Activated naive CD4-positive, alpha-beta T cell treated with anti-CD3 and anti-CD28 coated beads, Interleukin-2, amount 50 U/mL, for 24 hours (primary cell): ENCODE measurements around the gene DCUN1D1.

ENCODE experiments used
- H3K27ac Mint-ChIP-seq: one replicate; pipeline ENCODE4 v1.8.0; 2021; ENCODE audit warnings: mild to moderate bottlenecking, mixed read lengths
- H3K27me3 Mint-ChIP-seq: one replicate; pipeline ENCODE4 v1.8.0; 2021; ENCODE audit warnings: mixed read lengths
- H3K36me3 Mint-ChIP-seq: one replicate; pipeline ENCODE4 v1.8.0; 2021; ENCODE audit warnings: mixed read lengths
- H3K4me1 Mint-ChIP-seq: one replicate; pipeline ENCODE4 v1.8.0; 2021; ENCODE audit warnings: mixed read lengths
- H3K4me3 Mint-ChIP-seq: one replicate; pipeline ENCODE4 v1.8.0; 2021; ENCODE audit warnings: mild to moderate bottlenecking, mixed read lengths
- H3K9me3 Mint-ChIP-seq: one replicate; pipeline ENCODE4 v1.8.0; 2021; ENCODE audit warnings: mixed read lengths

DCUN1D1 gene

DNA sequence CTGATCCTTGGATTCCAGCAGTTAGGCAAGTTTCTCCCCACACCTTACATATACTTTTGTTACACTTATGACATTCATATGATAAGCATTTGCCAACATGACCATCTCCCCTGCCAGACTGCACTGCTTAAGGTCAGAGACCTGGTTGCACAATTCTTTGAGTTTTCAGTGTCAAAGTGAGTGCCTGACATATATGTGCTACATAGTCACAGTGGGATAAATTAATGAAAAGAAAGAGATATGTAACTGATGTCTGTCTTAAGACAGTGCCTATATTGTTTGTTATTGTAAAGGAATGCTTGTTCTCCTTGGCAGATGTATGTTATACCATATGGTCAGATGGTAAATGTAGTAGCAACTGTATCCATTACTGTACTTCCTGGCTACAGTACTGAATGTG is 3.5 kb upstream of the DCUN1D1 start:
- Mint-ChIP-seq H3K27ac (no peak overlapping the region), H3K4me1 (peaks cover 15% of the 10 kb centered on the region), H3K36me3 (no peaks in the 10 kb centered on the region), H3K9me3 (no peaks in the 10 kb centered on the region), H3K27me3 (no peaks in the 10 kb centered on the region), H3K4me3 (no peak overlapping the region)

- no peaks in the 10 kb centered on the region for H3K36me3 Mint-ChIP-seq
- peaks cover 36% of the 10 kb centered on the region for H3K4me1 Mint-ChIP-seq
- peak overlapping the region; percentile 84 for H3K4me3 Mint-ChIP-seq
- no peaks in the 10 kb centered on the region for H3K27me3 Mint-ChIP-seq
- H3K27ac Mint-ChIP-seq: peak overlapping the region; percentile 87
- H3K9me3 Mint-ChIP-seq: no peaks in the 10 kb centered on the region
These were observed 671 bp upstream of the DCUN1D1 start for GRCh38 chr3:182981038-182981380.

- no peaks in the 10 kb centered on the region for H3K36me3 Mint-ChIP-seq
- H3K27me3 Mint-ChIP-seq: no peaks in the 10 kb centered on the region
- H3K4me1 Mint-ChIP-seq: peaks cover 43% of the 10 kb centered on the region
- H3K27ac Mint-ChIP-seq: peak overlapping the region; percentile 96
- H3K4me3 Mint-ChIP-seq: peak overlapping the region; percentile 94
- no peaks in the 10 kb centered on the region for H3K9me3 Mint-ChIP-seq
These were observed 605 bp downstream of the DCUN1D1 start for GRCh38 chr3:182979674-182980191.

GRCh38 chr3:182979103-182979673 is 1.1 kb downstream of the DCUN1D1 start:
- Mint-ChIP-seq H3K36me3 (no peaks in the 10 kb centered on the region), H3K4me3 (peak overlapping the region; percentile 94), H3K9me3 (no peaks in the 10 kb centered on the region), H3K27ac (peak overlapping the region; percentile 96), H3K4me1 (peaks cover 43% of the 10 kb centered on the region), H3K27me3 (no peaks in the 10 kb centered on the region)

- Mint-ChIP-seq H3K27ac (no peak overlapping the region), H3K9me3 (no peaks in the 10 kb centered on the region), H3K4me3 (peak overlapping the region; percentile 94), H3K27me3 (no peaks in the 10 kb centered on the region), H3K36me3 (no peaks in the 10 kb centered on the region), H3K4me1 (peaks cover 43% of the 10 kb centered on the region)
These were observed 2.0 kb downstream of the DCUN1D1 start for GRCh38 chr3:182978387-182978786.

GRCh38 chr3:182973047-182973446 is 7.3 kb downstream of the DCUN1D1 start:
- no peak overlapping the region for H3K27ac Mint-ChIP-seq
- no peak overlapping the region for H3K4me3 Mint-ChIP-seq
- H3K9me3 Mint-ChIP-seq: no peaks in the 10 kb centered on the region
- peaks cover 61% of the 10 kb centered on the region for H3K4me1 Mint-ChIP-seq
- H3K27me3 Mint-ChIP-seq: no peaks in the 10 kb centered on the region
- H3K36me3 Mint-ChIP-seq: peaks cover 1% of the 10 kb centered on the region

DNA sequence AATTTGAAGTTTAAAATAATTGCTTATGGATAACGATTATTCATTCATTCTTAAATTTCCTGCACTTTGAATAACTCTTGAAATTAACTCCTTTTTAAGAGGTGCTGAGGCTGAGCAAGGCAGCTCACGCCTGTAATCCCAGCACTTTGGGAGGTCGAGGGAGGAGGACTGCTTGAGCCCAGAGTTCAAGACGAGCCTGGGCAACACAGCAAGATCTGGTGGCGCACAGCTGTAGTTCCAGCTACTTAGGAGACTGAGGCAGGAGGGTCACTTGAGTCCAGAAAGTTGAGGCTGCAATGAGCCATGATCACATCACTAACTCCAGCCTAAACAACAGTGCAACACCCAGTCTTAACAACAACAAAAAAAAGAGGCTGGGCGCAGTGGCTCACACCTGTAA is 8.0 kb downstream of the DCUN1D1 start:
- Mint-ChIP-seq H3K4me1 (peaks cover 67% of the 10 kb centered on the region), H3K9me3 (no peaks in the 10 kb centered on the region), H3K4me3 (no peak overlapping the region), H3K36me3 (peaks cover 1% of the 10 kb centered on the region), H3K27ac (peak overlapping the region; percentile 84), H3K27me3 (no peaks in the 10 kb centered on the region)

GRCh38 chr3:182971637-182972036 is 8.7 kb downstream of the DCUN1D1 start:
- no peak overlapping the region for H3K27ac Mint-ChIP-seq
- peaks cover 1% of the 10 kb centered on the region for H3K36me3 Mint-ChIP-seq
- H3K4me1 Mint-ChIP-seq: peaks cover 67% of the 10 kb centered on the region
- no peaks in the 10 kb centered on the region for H3K27me3 Mint-ChIP-seq
- no peaks in the 10 kb centered on the region for H3K9me3 Mint-ChIP-seq
- H3K4me3 Mint-ChIP-seq: no peak overlapping the region

GRCh38 chr3:182970811-182971418 is 9.4 kb downstream of the DCUN1D1 start:
- H3K4me3 Mint-ChIP-seq: no peak overlapping the region
- H3K4me1 Mint-ChIP-seq: peaks cover 69% of the 10 kb centered on the region
- H3K9me3 Mint-ChIP-seq: no peaks in the 10 kb centered on the region
- no peaks in the 10 kb centered on the region for H3K27me3 Mint-ChIP-seq
- peak overlapping the region; percentile 1 for H3K27ac Mint-ChIP-seq
- peaks cover 4% of the 10 kb centered on the region for H3K36me3 Mint-ChIP-seq

DNA sequence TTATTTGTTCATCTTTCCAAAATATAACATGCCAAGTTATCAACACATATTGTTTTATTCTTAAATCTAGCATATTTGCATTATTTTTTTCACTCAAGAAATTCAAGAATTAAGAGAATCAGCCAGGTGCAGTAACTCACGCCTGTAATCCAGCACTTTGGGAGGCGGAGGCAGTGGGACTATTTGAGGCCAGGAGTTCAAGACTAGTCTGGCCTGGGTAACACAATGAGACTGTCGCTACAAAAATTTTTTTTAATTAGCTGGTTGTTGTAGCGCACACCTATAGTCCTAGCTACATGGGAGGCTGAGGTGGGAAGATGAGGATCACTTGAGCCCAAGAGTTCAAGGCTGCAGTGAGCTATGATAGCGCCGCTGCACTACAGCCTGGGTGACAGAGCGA is 10.5 kb downstream of the DCUN1D1 start:
- Mint-ChIP-seq H3K9me3 (no peaks in the 10 kb centered on the region), H3K4me1 (peaks cover 73% of the 10 kb centered on the region), H3K27me3 (no peaks in the 10 kb centered on the region), H3K36me3 (peaks cover 8% of the 10 kb centered on the region), H3K4me3 (no peak overlapping the region), H3K27ac (no peak overlapping the region)

DNA sequence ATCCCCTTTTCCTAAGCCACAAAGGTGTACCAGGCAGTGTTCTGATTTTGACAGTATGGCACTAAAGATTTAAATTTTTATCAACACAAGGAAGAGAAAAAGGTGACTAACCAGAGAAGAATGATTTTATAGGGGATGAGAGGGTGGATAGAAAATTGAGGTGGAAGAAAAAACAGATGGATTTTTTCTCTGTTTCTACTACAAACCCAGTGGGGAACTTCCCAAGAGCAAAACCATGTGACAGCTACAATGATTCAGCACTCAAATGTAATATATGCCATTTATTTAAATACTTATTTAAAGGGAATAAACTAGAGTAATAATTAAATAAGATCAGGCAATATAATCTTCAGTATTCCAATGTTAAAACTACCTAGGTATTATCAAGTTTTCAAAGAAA is 11.1 kb downstream of the DCUN1D1 start:
- H3K9me3 Mint-ChIP-seq: no peaks in the 10 kb centered on the region
- no peaks in the 10 kb centered on the region for H3K27me3 Mint-ChIP-seq
- H3K27ac Mint-ChIP-seq: peak overlapping the region; percentile 56
- H3K36me3 Mint-ChIP-seq: peaks cover 8% of the 10 kb centered on the region
- peaks cover 73% of the 10 kb centered on the region for H3K4me1 Mint-ChIP-seq
- H3K4me3 Mint-ChIP-seq: peak overlapping the region; percentile 30

DNA sequence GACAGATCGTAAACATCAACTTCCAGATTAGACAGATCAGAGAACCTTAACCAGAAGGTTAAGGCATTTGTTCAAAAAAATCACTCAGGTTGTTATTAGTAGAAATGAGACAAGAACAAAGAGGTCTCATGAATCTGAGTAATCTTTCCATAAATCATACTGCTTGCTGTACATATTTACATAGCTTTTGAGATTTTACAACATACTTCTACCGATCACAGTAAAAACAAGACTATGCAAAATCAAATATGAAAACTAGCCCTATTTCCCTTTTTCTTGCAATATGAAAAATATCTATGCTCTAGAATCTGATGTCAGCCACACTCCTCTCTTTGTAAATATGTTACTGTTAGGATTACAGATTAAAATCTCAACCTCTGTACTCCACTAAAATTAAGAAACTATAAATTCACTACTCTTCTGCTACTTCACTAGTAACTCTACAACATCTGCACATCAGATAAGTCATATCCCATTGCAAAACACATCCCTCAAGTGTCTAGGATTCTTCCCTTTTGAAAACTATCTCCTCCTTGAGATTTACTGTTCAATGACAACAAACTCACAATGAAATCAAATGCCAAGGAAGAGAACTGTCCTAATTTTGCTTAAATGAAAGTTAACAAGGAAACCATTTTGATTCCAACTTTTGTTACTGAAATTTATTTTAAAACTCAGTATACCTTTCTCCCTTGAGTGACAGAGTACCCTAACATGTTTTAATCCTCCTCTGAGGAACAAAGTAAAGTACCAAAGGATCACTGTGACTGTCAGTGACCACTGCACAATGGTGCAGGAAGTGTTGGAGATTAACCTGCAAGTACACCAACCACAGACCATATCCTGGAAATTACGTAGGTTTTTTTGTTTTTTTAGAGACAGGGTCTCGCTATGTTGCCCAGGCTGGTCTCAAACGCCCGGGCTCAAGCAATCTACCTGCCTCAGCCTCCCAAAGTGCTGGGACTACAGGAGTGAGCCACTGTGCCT is 12.8 kb downstream of the DCUN1D1 start:
- H3K4me3 Mint-ChIP-seq: peak overlapping the region; percentile 74
- H3K4me1 Mint-ChIP-seq: peaks cover 67% of the 10 kb centered on the region
- no peaks in the 10 kb centered on the region for H3K9me3 Mint-ChIP-seq
- H3K27ac Mint-ChIP-seq: peak overlapping the region; percentile 73
- H3K27me3 Mint-ChIP-seq: no peaks in the 10 kb centered on the region
- H3K36me3 Mint-ChIP-seq: peaks cover 8% of the 10 kb centered on the region

GRCh38 chr3:182965861-182966366 is 14.4 kb downstream of the DCUN1D1 start:
- H3K4me3 Mint-ChIP-seq: no peak overlapping the region
- H3K4me1 Mint-ChIP-seq: peaks cover 54% of the 10 kb centered on the region
- no peaks in the 10 kb centered on the region for H3K27me3 Mint-ChIP-seq
- H3K9me3 Mint-ChIP-seq: no peaks in the 10 kb centered on the region
- H3K36me3 Mint-ChIP-seq: peaks cover 7% of the 10 kb centered on the region
- H3K27ac Mint-ChIP-seq: peak overlapping the region; percentile 51

- Mint-ChIP-seq H3K9me3 (no peaks in the 10 kb centered on the region), H3K27me3 (no peaks in the 10 kb centered on the region), H3K4me1 (peaks cover 42% of the 10 kb centered on the region), H3K27ac (no peak overlapping the region), H3K36me3 (peaks cover 7% of the 10 kb centered on the region), H3K4me3 (no peak overlapping the region)
These were observed 16.2 kb downstream of the DCUN1D1 start for GRCh38 chr3:182964179-182964578.

GRCh38 chr3:182962166-182962565 is 18.2 kb downstream of the DCUN1D1 start:
- Mint-ChIP-seq H3K36me3 (peaks cover 9% of the 10 kb centered on the region), H3K9me3 (no peaks in the 10 kb centered on the region), H3K4me3 (no peak overlapping the region), H3K27ac (no peak overlapping the region), H3K27me3 (no peaks in the 10 kb centered on the region), H3K4me1 (peaks cover 23% of the 10 kb centered on the region)
